ENCODE results near the gene PCTP.

- TF ChIP-seq CTCF (IDR thresholded peaks at IDR 0.05 in 4 of 5, conservative IDR thresholded peaks at IDR 0.05 in 1 of 5) (no peak), POLR2A (IDR thresholded peaks at IDR 0.05) (no peak)
Observed at GRCh38 chr17:55730808-55731207, 20.0 kb upstream of the PCTP start.

All from gastrocnemius medialis (tissue), 4 donors.